Coronary artery (tissue), 2 donors: ENCODE data around the gene KRT36.

Experiments
- DNase-seq: peaks from one replicate; pipeline ENCODE4 v3.0.0-alpha.2; 2017; ENCODE audit warnings: low spot score
- H3K27ac ChIP-seq, 2 donors: fragments of 200-600 bp; sonication (generic); one replicate each; pipeline ENCODE4 v1.5.1; 2016 to 2019
- H3K4me3 ChIP-seq: fragments of 200-600 bp; sonication (generic); 2 replicates; pipeline ENCODE4 v1.5.1; 2016; ENCODE audit warnings: mild to moderate bottlenecking, moderate library complexity
- CTCF ChIP-seq: fragments of 200-600 bp; sonication (generic); IDR thresholded peaks from one replicate; pipeline ENCODE4 v1.5.1; 2019; ENCODE audit warnings: antibody characterized with exemption

The KRT36 gene

GRCh38 chr17:41535764-41536481, 46.2 kb upstream of the KRT36 start:
- no peak for DNase-seq
- Histone ChIP-seq H3K27ac (no peak overlapping the region), H3K4me3 (no peak overlapping the region)
- no peak for TF ChIP-seq CTCF

DNA sequence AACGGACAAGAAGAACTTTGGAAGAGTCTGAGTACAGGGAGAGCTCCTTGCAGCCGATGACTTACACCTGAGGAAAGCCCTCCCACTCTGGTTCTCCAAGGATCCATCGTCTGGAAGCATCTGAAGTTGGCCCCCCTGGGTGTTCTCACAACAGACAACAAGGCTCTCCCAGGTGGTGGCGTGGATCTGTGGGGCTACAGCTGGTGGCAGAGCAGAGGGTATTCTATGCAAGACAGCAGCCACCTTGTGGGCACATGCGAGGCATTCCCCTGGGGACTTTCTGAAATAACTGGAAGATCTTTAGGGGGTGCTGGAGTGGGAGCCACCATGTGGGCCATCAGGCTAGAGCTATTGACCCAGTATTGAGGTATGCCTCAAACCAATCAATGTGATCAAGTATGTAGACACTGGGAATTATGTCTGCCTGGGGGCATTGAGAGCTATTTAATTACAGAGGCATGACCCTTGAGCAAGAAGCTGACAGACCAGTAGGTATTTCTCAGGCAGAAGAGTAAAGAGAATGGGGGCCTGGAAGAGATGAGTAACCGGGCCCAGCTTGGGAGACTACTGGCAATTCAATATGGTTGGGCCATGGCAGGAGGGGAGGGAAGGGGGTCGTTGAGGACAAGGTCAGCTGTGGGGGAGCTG, 45.3 kb upstream of the KRT36 start:
- Histone ChIP-seq H3K4me3 (no peak overlapping the region), H3K27ac (no peak overlapping the region)
- no peak for TF ChIP-seq CTCF
- DNase-seq = no peak

DNA sequence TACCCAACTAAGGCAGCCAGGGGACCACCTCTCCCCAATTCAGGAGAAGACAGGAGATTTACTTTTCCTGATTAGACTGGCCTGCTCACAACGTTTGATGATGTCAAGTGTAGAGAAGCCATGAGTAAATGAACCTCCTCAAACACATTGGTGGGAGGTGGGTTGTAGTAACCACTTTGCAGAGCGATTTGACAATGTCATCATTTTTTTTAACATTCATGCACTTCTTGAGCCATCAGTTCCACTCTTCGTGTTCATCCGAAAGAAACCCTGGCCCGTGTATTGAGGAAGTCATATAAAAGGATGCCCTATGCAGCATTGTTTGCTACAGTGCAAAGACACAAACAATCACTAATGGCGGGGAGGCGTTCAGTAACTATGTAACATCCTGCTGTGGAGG, 43.9 kb upstream of the KRT36 start:
- no peak overlapping the region for H3K4me3 ChIP-seq
- TF ChIP-seq CTCF = no peak
- no peak overlapping the region for H3K27ac ChIP-seq
- DNase-seq = no peak

GRCh38 chr17:41532947-41533570, 43.3 kb upstream of the KRT36 start:
- no peak for TF ChIP-seq CTCF
- no peak for DNase-seq
- no peak overlapping the region for H3K4me3 ChIP-seq
- no peak overlapping the region for H3K27ac ChIP-seq

GRCh38 chr17:41531993-41532392, 42.3 kb upstream of the KRT36 start:
- no peak for TF ChIP-seq CTCF
- H3K27ac ChIP-seq = no peak overlapping the region
- DNase-seq = no peak
- H3K4me3 ChIP-seq = no peak overlapping the region

DNA sequence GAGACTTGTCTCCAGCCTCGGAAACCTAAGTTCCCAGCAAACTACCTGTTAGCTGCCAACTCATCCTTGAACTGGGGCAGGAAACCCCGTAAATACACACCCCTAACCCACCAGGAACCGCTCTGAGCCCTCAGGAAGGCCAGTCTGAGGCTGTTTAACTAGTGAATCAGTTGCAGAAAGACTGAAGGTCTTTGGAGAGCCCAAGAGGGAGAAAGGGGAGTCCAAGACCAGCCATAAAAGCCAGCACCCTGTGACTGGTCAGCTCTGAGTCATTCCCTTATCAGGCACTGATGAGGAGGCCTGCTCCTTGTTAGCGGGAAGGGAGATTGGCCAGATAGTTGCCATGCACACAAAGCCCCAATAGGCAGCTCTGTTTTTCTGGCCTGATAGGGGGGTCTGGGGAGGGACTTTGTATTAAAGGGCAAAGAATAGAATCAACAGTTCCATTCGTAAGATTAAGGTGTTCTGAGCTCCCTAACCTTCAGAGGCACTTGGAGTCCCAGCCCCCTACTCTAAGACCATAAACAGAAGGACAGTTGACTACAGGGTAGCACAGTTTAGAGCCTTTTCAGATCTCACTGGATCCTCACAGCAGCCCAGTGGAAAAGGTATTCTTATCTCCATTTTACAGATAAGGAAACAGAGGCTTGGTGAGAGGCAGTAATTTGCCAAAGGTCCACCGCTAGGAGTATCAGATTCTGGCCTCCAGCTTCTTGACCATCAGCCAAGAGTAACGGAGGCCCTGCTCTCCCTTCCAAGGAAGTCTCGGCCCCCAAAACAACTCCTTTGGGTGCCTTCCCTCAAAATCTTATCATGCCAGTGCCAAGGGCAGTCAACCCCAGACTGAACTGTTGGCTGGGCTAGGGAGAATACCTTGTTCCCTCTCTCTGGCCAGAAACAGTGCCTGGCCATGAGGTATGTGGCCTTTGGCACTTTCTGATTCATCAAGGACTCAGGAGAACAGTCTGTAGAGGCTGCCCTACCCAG, 40.6 kb upstream of the KRT36 start:
- TF ChIP-seq CTCF = no peak
- H3K27ac ChIP-seq = no peak overlapping the region
- H3K4me3 ChIP-seq = no peak overlapping the region
- no peak for DNase-seq
